UCSD-AML1 (cell line): ENCODE results near the gene SYNPR.

Experiments used
- DNase-seq: peaks from one replicate; lab custom pipeline; 2025; ENCODE audit not compliant: unreplicated experiment; lab: John Stamatoyannopoulos, UW

Gene SYNPR

GRCh38 chr3:63470745-63471144 lies 192.6 kb downstream of the SYNPR start:
- DNase-seq, result no peak

- DNase-seq, result no peak
These were observed 193.7 kb downstream of the SYNPR start for GRCh38 chr3:63471781-63472180.

GRCh38 chr3:63473641-63474166 lies 195.6 kb downstream of the SYNPR start:
- DNase-seq, result no peak

GRCh38 chr3:63474828-63475518 lies 196.9 kb downstream of the SYNPR start:
- no peak for DNase-seq

- no peak for DNase-seq
These were observed 199.5 kb downstream of the SYNPR start for GRCh38 chr3:63477494-63478129.

- no peak for DNase-seq
These were observed 201.0 kb downstream of the SYNPR start for GRCh38 chr3:63478990-63479660.

GRCh38 chr3:63479661-63480035 lies 201.5 kb downstream of the SYNPR start:
- DNase-seq, result no peak

- DNase-seq, result no peak
These were observed 203.5 kb downstream of the SYNPR start for GRCh38 chr3:63481627-63482026.

- no peak for DNase-seq
These were observed 204.2 kb downstream of the SYNPR start for GRCh38 chr3:63482341-63482740.

- DNase-seq, result no peak
These were observed 214.4 kb downstream of the SYNPR start for GRCh38 chr3:63492464-63492863.

- DNase-seq, result no peak
These were observed 215.0 kb downstream of the SYNPR start for GRCh38 chr3:63493101-63493500.

GRCh38 chr3:63494646-63495045 lies 216.5 kb downstream of the SYNPR start:
- DNase-seq, result no peak

GRCh38 chr3:63497641-63498040 lies 219.5 kb downstream of the SYNPR start:
- no peak for DNase-seq

- no peak for DNase-seq
These were observed 222.1 kb downstream of the SYNPR start for GRCh38 chr3:63500196-63500595.

GRCh38 chr3:63508305-63508704 lies 230.2 kb downstream of the SYNPR start:
- no peak for DNase-seq

GRCh38 chr3:63508771-63509170 lies 230.7 kb downstream of the SYNPR start:
- DNase-seq, result no peak

- no peak for DNase-seq
These were observed 235.7 kb downstream of the SYNPR start for GRCh38 chr3:63513791-63514190.

- DNase-seq, result no peak
These were observed 236.6 kb downstream of the SYNPR start for GRCh38 chr3:63514678-63515077.

- no peak for DNase-seq
These were observed 241.3 kb downstream of the SYNPR start for GRCh38 chr3:63519426-63519825.

- DNase-seq, result no peak
These were observed 243.5 kb downstream of the SYNPR start for GRCh38 chr3:63521657-63522056.

- DNase-seq, result no peak
These were observed 245.0 kb downstream of the SYNPR start for GRCh38 chr3:63523100-63523499.
